ENCODE results near the gene ARHGDIA.
"Not testable (repeated sequence)": the region's sequence is repeated elsewhere in the genome, so short reads cannot be mapped to it uniquely, and the experiment has no call there.

The ARHGDIA gene

GRCh38 chr17:81870981-81871386 lies at the start of gene ARHGDIA:
ARHGDIA (minus strand) TSS chr17:81871337; CDS start chr17:81869930, 1,407 bp downstream.
- no peak for FAIRE-seq

DNA sequence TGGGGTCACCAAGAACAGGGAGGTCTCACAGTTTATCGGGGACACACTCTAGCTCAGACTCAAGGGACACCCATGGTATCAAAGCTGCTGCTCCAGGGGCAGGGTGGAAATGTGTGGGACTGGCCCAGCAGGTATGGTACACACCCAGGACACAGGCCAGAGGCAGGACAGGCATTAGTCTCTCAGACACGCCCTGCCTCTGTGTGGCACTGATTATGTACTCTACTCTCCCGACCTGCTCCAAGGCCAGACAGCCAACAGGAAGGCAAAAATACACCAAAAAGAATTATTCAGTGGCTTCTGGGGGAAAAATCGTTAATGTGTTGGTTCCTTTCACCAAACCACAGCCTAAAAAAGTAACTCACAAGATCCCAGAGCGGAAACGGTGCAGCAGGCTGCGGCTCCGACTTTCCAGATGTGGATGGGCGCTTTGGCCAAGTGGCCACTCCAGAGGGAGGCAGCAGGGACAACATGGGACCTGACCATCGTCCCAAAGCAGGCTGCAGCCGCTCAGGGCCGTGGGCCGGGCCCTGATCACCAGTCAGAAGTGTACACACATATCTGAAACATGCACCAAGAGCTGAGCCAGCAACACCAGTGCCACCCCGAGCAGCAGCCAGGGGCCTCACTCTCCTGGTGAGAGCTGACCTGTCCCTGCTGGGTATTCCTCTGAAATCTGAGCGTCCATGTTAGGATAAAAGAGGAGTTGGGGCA lies 47.9 kb upstream of the ARHGDIA start:
- no peak for FAIRE-seq

DNA sequence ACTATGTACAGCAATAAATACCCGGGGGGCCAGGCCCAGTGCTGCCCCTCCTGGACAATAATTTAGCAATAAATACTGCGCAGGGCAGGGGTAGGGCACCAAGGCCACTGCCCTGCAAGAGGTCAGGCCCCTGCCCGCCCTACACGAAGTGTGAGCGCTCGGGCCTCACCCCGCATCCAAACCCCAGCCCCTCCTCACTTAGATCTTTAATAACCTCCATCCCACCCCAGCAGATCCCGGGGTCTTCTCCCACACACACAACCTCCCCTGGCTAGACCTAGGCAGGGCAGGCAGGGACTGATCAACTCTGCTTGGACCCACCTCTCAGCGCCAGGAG lies 47.2 kb upstream of the ARHGDIA start:
- FAIRE-seq: not testable (repeated sequence)

- FAIRE-seq: no peak
Measured at GRCh38 chr17:81917565-81918332, 46.6 kb upstream of the ARHGDIA start, which contains the start of gene SIRT7. SIRT7 (minus strand) TSS chr17:81918176; CDS start chr17:81918131, 45 bp downstream.

DNA sequence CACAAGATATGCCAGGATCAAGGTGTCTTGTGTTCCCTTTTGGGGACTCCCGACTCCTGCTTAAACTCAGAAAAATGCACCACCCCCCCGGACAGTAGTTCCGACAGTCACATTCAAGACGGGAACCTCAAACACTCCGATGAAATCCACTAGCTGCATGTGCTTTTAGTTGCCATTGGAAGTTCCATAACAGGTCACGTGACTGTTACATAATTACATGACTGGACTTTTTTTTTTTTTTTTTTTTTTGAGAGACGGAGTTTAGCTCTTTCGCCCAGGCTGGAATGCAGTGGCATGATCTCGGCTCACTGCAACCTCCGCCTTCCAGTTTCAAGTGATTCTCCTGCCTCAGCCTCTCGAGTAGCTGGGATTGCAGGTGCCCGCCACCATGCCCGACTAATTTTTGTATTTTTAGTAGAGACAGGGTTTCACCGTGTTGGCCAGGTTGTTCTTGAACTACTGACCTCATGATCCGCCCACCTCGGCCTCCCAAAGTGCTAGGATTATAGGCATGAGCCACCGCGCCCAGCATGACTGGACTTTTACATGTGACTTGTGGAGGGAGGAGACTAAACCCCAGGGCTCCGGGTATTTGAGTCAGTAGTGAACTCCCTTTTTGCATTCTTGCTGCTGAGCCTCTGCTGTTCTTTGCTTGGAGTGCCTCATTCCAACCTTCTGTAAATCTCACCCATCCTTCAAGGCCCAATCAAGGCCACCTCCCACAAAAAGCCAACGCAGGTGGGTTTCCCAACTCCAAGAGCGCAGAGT lies 45.3 kb upstream of the ARHGDIA start:
- no peak for FAIRE-seq

DNA sequence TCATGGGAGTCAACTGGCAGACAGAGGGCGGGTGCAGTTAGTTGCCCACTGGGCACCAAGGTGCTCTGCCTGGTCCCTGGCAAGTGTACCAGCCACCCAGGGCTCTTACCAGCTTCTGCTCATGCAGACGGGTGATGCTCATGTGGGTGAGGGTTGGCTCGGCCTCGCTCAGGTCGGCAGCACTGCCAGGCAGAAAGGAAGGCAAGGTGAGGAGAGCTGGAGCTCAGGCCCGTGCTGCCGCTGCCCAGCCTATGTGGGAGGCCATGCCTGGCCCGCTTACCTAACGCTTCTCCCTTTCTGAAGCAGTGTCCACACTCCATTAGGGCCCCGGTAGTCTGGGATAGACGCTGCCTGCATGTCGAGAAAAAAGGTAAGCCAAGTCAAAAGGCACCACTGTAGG lies 44.2 kb upstream of the ARHGDIA start:
- FAIRE-seq: no peak

DNA sequence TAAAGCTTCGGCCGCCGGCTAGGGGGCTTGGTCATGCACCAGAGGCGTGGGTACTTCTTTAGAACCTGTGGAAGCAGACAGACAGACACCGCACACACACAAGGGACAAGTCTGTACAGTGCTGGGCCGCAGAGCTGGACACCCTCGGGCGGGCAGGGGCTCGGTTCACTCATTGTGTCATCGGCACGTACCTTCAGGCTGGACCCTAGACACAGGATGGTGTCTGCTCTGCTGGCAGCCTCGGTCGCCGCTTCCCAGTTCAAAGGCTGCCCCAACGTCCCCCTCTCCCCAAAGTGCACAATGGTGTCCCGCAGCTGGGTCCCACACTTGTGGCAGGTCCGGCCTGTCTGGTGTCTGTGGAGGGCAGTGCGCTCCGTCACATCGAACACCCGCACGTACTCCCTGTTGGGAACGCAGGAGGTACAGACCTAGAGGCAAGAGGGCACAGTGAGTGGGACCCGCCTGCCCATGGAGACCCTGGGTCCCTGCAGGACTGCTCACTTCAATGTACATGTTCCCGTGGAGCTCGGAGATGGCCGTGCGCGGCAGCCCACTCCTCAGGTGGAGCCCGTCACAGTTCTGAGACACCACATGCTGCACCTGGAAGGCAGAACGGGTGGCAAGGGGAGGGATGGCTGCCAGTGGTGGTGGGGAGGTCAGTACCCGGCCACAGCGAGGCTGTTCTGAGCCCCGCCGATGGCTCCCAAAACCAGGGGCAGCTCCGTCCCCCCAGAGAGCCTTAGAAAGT lies 43.1 kb upstream of the ARHGDIA start:
- FAIRE-seq: no peak

DNA sequence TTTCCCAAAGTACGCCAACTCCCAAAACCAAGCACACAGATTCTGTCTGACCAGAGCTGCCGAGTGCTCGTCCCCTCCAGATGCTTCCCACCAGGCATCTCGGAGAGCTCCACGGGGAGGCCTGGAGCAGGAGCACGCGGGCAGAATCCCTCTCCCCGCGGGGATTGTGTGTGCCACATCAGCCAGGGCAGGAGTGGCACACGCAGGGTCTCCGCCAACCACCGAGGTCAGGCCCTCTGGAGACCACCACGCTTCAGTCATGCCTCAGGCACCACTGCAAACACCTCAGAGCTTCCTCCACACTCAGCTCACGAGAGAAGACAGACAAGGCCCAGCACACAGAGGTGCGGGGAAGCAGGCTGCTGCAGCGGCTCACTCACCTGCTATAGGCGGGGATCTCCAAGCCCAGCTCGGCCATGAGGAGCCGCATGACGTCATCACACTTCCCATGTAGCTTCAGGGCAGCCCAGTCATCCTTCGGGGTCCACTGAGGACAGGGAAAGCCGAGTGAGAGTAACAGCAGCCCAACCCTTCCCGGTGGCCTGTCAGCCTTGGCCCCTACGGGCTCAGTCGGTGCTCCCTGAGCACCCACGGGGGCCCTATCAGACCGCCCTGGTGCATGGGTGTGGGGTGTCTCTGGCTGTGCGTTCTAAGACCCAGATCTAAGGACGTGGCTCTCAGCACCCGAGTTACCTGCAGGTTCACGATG lies 42.4 kb upstream of the ARHGDIA start:
- FAIRE-seq: no peak

- FAIRE-seq: no peak
Measured at GRCh38 chr17:81912441-81913309, 41.5 kb upstream of the ARHGDIA start.

GRCh38 chr17:81911969-81912368 lies 40.8 kb upstream of the ARHGDIA start:
- FAIRE-seq: no peak

- no peak for FAIRE-seq
Measured at GRCh38 chr17:81911277-81911961, 40.3 kb upstream of the ARHGDIA start, which contains the start of gene PCYT2. PCYT2 (minus strand) TSS chr17:81911399; CDS start chr17:81911355, 44 bp downstream.

DNA sequence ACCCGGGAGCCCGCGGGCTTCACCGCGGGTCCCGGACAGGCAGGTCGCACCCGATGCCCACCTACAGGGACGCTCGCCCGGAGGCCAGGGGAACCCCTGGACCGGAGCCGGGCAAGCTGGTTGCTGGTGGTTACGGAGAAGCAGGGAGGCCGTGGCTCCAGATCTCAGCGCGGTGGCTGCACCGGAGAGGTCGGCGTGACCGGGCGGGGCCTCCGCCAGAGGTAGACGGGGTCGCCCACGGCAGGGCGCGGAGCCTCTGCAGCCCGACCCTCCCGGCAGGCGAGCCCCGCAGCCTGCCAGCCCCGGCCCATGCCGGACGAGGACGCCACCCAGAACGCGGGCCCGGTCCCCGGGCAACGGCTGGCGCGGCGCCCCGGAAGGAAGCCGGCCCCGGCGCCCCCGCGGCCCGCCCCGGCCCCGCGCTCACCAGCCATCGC lies 39.7 kb upstream of the ARHGDIA start:
- no peak for FAIRE-seq

GRCh38 chr17:81909966-81910839 lies 39.1 kb upstream of the ARHGDIA start:
- FAIRE-seq: no peak

DNA sequence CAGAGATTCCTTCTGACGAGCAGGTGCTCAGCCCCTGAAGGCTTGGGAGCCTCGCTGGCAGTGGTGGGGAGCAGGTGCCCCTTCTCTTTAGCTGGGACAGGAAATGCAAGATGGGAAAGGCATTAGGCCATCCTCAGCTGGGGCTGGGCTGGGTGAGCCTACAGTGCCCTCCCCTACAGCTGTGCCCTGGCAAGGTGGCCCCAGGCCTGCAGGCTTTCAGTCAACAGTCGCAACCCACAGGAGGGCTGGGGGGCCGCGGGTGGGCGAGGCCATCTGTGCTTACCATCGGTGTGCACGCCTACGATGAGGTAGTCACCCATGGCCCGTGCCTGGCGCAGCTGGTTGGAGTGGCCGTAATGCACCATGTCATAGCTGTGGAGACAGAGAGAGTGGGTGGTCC lies 38.1 kb upstream of the ARHGDIA start:
- no peak for FAIRE-seq

- no peak for FAIRE-seq
Measured at GRCh38 chr17:81908793-81909192, 37.7 kb upstream of the ARHGDIA start.

- FAIRE-seq: no peak
Measured at GRCh38 chr17:81907219-81908145, 36.3 kb upstream of the ARHGDIA start.

DNA sequence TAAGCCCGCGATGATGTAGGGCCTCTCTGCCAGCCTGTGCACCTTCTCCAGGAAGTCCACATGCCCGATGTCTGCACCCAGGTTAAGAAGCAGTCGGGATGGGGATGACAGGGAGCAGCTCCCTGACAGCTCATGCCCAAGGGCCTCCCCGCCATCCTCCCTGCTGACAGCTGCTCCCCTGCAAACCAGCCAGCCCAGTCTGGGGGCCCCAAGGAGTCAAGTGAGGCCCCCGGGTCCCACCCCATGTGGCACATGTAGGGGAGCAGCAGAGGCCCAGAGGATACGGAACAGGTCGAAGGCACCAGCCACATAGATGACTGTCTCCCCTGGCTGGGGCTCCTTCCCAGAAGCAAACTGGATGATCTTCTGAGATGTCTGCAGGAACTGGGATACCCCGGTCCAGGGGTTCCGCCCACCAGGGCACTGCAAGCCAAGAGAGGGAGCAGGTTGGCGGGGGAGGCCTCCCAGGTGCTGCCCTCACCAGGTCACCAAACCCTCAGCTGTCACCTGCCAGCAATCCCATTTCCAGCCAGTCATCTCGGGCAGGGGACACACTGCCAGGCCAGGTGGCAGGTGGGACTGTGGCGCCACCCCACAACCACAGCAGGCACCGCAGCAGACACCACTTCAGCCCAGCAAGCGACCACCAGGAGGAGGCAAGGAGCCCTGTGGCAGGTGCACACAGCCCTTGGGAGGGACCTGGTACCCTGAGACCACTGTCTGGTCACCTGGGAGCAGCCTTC lies 35.5 kb upstream of the ARHGDIA start:
- no peak for FAIRE-seq
